DND-41 (cell line): ENCODE data around the gene HOXD9.

ENCODE experiments used
- ATAC-seq: fragments of 200-7000 bp; cut with Tn5 transposase; 3 replicates; pipeline ENCODE4 v1.9.1; 2021; ENCODE audit warnings: low read depth; ENCODE audit not compliant: insufficient read depth
- DNase-seq: peaks from one replicate; pipeline ENCODE4 v3.0.0-alpha.2; 2020
- H2AFZ ChIP-seq: 2 replicates; pipeline ENCODE4 v1.6.0; 2012; ENCODE audit warnings: low read depth, low read length
- H3K27ac ChIP-seq: 2 replicates; pipeline ENCODE4 v1.5.1; 2012; ENCODE audit warnings: low read length, inconsistent platforms
- H3K27me3 ChIP-seq: fragments of 200-600 bp; sonication (generic); 2 replicates; pipeline ENCODE4 v1.6.0; 2012; ENCODE audit warnings: low read length, mild to moderate bottlenecking, inconsistent platforms; ENCODE audit not compliant: insufficient read depth, poor library complexity
- H3K36me3 ChIP-seq: 2 replicates; pipeline ENCODE4 v1.5.1; 2012; ENCODE audit warnings: low read length, inconsistent platforms; ENCODE audit not compliant: insufficient read depth
- H3K4me1 ChIP-seq: 2 replicates; pipeline ENCODE4 v1.5.1; 2012; ENCODE audit warnings: mild to moderate bottlenecking, low read length; ENCODE audit not compliant: insufficient read depth
- H3K4me2 ChIP-seq: 2 replicates; pipeline ENCODE4 v1.6.0; 2012; ENCODE audit warnings: mild to moderate bottlenecking, moderate library complexity, low read length, inconsistent platforms; ENCODE audit not compliant: insufficient read depth
- H3K4me3 ChIP-seq, 2 experiments: fragments of 200-600 bp in 1 of 2; shearing (Covaris generic) in 1 of 2; 2 replicates each; pipeline ENCODE4 v1.5.1; 2012 to 2016; ENCODE audit warnings: inconsistent platforms in 2 of 2, low read length in 2 of 2, mild to moderate bottlenecking in 2 of 2, low read depth in 1 of 2, moderate library complexity in 1 of 2
- H3K79me2 ChIP-seq: 2 replicates; pipeline ENCODE4 v1.6.0; 2012; ENCODE audit warnings: low read length, inconsistent platforms; ENCODE audit not compliant: insufficient read depth
- H3K9ac ChIP-seq: 2 replicates; pipeline ENCODE4 v1.6.0; 2012; ENCODE audit warnings: low read depth, mild to moderate bottlenecking, inconsistent platforms, low read length, moderate library complexity
- H3K9me3 ChIP-seq: 2 replicates; pipeline ENCODE4 v1.5.1; 2012; ENCODE audit warnings: low read length, moderate library complexity, mild to moderate bottlenecking, inconsistent platforms; ENCODE audit not compliant: insufficient read depth, severe bottlenecking
- H4K20me1 ChIP-seq: 2 replicates; pipeline ENCODE4 v1.6.0; 2012; ENCODE audit warnings: low read length; ENCODE audit not compliant: insufficient read depth
- CTCF ChIP-seq: IDR thresholded peaks from 2 replicates; pipeline ENCODE4 v1.5.1; 2012; ENCODE audit warnings: borderline replicate concordance, low read length, moderate library complexity, mild to moderate bottlenecking; ENCODE audit not compliant: poor library complexity, severe bottlenecking; ENCODE audit errors: extremely low read depth
- EZH2 ChIP-seq: IDR thresholded peaks from 3 replicates; pipeline ENCODE4 v1.6.1; 2012; ENCODE audit warnings: borderline replicate concordance, low read depth, mild to moderate bottlenecking, moderate library complexity, low read length, inconsistent platforms; ENCODE audit not compliant: severe bottlenecking

HOXD9 gene

GRCh38 chr2:176134035-176134434 is 11.5 kb downstream of the HOXD9 start:
- H3K9ac ChIP-seq, result no peak overlapping the region
- H4K20me1 ChIP-seq, result no peaks in the 10 kb centered on the region
- H3K4me2 ChIP-seq, result no peak overlapping the region
- no peaks in the 10 kb centered on the region for H3K9me3 ChIP-seq
- ATAC-seq, result no peak
- no peak overlapping the region for H2AFZ ChIP-seq
- no peak overlapping the region for H3K4me3 ChIP-seq
- no peak overlapping the region for H3K27ac ChIP-seq
- no peaks in the 10 kb centered on the region for H3K36me3 ChIP-seq
- no peaks in the 10 kb centered on the region for H3K4me1 ChIP-seq
- H3K27me3 ChIP-seq, result peaks cover 10% of the 10 kb centered on the region
- no peaks in the 10 kb centered on the region for H3K79me2 ChIP-seq
- no peak for TF ChIP-seq CTCF
- TF ChIP-seq EZH2, result no peak
- no peak for DNase-seq

- H2AFZ ChIP-seq, result no peak overlapping the region
- no peak overlapping the region for H3K27ac ChIP-seq
- no peaks in the 10 kb centered on the region for H3K36me3 ChIP-seq
- peaks cover under 1% of the 10 kb centered on the region for H3K4me1 ChIP-seq
- H3K27me3 ChIP-seq, result peaks cover 10% of the 10 kb centered on the region
- H3K4me3 ChIP-seq, result no peak overlapping the region
- ATAC-seq (no peak), DNase-seq (no peak)
- H3K9me3 ChIP-seq, result no peaks in the 10 kb centered on the region
- H3K4me2 ChIP-seq, result no peak overlapping the region
- no peaks in the 10 kb centered on the region for H4K20me1 ChIP-seq
- no peaks in the 10 kb centered on the region for H3K79me2 ChIP-seq
- H3K9ac ChIP-seq, result no peak overlapping the region
- no peak for TF ChIP-seq EZH2
Observed at GRCh38 chr2:176135035-176135440, 12.5 kb downstream of the HOXD9 start.

- peaks cover 12% of the 10 kb centered on the region for H3K4me1 ChIP-seq
- H2AFZ ChIP-seq, result no peak overlapping the region
- H3K9ac ChIP-seq, result no peak overlapping the region
- no peak overlapping the region for H3K4me2 ChIP-seq
- H3K36me3 ChIP-seq, result no peaks in the 10 kb centered on the region
- H3K9me3 ChIP-seq, result no peaks in the 10 kb centered on the region
- ATAC-seq, result no peak
- no peak overlapping the region for H3K27ac ChIP-seq
- TF ChIP-seq CTCF (no peak), EZH2 (no peak)
- peaks cover 7% of the 10 kb centered on the region for H3K27me3 ChIP-seq
- no peak overlapping the region for H3K4me3 ChIP-seq
- H4K20me1 ChIP-seq, result no peaks in the 10 kb centered on the region
- no peaks in the 10 kb centered on the region for H3K79me2 ChIP-seq
- no peak for DNase-seq
Observed at GRCh38 chr2:176136374-176137251, 14.1 kb downstream of the HOXD9 start.

DNA sequence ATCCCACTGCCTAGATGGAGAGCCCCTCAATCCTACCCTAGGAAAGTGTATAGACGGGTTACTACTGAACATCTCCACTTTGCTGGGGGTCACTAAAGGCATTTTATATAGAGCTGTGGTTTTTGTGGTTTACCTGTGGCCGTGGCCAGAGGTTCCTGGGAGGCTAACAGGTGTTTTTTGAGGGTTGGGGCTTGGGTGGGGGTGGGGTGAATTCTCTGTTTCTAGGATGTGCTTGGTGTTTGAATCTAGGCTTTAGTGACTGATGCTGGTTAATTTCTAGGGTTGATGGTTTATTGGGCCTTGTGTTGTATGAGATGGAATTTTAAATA is 14.7 kb downstream of the HOXD9 start:
- H3K9ac ChIP-seq, result no peak overlapping the region
- no peaks in the 10 kb centered on the region for H3K9me3 ChIP-seq
- no peaks in the 10 kb centered on the region for H3K36me3 ChIP-seq
- no peak for TF ChIP-seq CTCF
- no peak for TF ChIP-seq EZH2
- DNase-seq (no peak), ATAC-seq (no peak)
- no peaks in the 10 kb centered on the region for H4K20me1 ChIP-seq
- peaks cover 6% of the 10 kb centered on the region for H3K27me3 ChIP-seq
- H2AFZ ChIP-seq, result no peak overlapping the region
- H3K79me2 ChIP-seq, result no peaks in the 10 kb centered on the region
- peaks cover 12% of the 10 kb centered on the region for H3K4me1 ChIP-seq
- no peak overlapping the region for H3K4me3 ChIP-seq
- no peak overlapping the region for H3K27ac ChIP-seq
- H3K4me2 ChIP-seq, result no peak overlapping the region
